B cell (primary cell): ENCODE results near the gene ZNF143.

Experiments
- EZH2 ChIP-seq: IDR thresholded peaks from 2 replicates; pipeline ENCODE4 v1.6.1; 2012; ENCODE audit warnings: borderline replicate concordance, low read depth, mild to moderate bottlenecking, moderate library complexity, low read length; ENCODE audit not compliant: insufficient read depth, poor library complexity, severe bottlenecking
- TF ChIP-seq, protein P1 (sequence below): fragments of 200-600 bp; IDR thresholded peaks from one replicate; pipeline ENCODE4 v1.8.0; 2022; ENCODE audit warnings: antibody characterized with exemption, mild to moderate bottlenecking

DNA sequence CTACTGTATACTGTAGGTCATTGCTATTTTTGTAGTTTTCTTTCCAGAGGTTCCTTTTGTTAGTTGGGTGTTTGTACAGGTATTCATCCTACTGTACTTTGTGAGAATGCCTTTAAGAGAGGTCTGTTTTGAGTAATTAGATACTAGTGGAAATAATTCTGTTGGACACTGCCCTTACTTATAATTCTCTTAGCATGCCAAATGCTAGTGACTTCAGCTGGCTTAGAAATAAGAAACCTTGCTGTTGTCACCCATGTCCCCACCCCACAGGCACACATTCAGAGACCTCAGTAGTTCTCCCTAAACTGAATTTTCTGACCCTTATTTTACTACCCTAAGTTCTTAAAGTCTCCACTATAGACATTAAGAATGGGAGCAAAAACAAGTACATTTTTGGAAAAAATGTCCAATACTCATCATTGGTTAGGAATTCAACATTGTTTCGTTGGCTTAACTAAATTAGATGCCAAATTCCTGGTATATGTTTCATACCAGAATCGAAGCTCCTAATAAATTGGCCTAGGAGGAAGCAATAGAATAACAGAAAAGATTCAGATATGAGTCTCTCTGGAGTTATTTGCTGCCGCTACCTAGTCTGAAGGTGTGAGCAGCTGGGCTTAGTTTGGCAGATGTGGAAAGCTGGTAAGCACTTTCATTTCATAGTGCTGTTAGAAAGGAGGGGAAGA lies 28.4 kb downstream of the ZNF143 start:
- TF ChIP-seq, protein P1, sequence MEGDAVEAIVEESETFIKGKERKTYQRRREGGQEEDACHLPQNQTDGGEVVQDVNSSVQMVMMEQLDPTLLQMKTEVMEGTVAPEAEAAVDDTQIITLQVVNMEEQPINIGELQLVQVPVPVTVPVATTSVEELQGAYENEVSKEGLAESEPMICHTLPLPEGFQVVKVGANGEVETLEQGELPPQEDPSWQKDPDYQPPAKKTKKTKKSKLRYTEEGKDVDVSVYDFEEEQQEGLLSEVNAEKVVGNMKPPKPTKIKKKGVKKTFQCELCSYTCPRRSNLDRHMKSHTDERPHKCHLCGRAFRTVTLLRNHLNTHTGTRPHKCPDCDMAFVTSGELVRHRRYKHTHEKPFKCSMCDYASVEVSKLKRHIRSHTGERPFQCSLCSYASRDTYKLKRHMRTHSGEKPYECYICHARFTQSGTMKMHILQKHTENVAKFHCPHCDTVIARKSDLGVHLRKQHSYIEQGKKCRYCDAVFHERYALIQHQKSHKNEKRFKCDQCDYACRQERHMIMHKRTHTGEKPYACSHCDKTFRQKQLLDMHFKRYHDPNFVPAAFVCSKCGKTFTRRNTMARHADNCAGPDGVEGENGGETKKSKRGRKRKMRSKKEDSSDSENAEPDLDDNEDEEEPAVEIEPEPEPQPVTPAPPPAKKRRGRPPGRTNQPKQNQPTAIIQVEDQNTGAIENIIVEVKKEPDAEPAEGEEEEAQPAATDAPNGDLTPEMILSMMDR: no peak
- TF ChIP-seq EZH2: no peak
